ENCODE data around the gene GEMIN7. TPM values are rescaled to one million over a fixed set of nuclear protein-coding genes. Genes with fewer than 3 reads are reported as not detected.
A peak's percentile ranks its signal among the peaks of the same experiment; 100 is the strongest.

The GEMIN7 gene
- total RNA-seq, 1 experiment from 2014 or later: 46.0 TPM

DNA sequence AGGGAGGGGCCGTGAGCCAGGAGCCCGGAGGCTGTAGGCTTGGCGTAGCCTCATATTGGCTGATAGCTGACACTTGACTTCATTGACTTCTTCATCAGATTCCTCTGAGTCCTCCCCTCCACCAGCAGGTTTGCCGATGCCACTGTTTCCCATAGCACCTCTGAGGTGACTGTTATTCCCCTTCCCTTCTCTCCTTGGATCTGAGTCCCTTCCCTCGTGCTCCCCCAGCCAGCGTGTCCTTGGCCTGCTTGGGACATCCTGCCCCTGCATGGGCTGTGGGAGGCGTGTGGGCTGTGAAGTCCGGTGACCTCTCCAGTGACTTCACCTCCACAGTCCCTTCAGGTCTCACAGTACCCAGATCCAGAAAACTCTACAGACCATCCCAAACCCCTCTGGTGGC, 22.7 kb downstream of the GEMIN7 start:
- H2BK12ac ChIP-seq (ENCODE audit: insufficient read length, low read depth, low read length): no peak overlapping the region
- H2BK120ac ChIP-seq (ENCODE audit: low read depth, low read length, poor library complexity, severe bottlenecking): no peak overlapping the region
- H4K20me1 ChIP-seq (ENCODE audit: control insufficient read depth, insufficient read depth, insufficient read length): no peaks in the 10 kb centered on the region
- WGBS (ENCODE audit: extremely low coverage, insufficient read length, low lambda C conversion rate): no CpG with 5 or more reads among the region's 8 CpGs
- H2BK5ac ChIP-seq (ENCODE audit: insufficient read length, low read length): no peak overlapping the region
- H3T11ph ChIP-seq (ENCODE audit: low read length): no peak overlapping the region
- H3K79me2 ChIP-seq (ENCODE audit: insufficient read depth, low read length): peaks cover 37% of the 10 kb centered on the region
- no peak overlapping the region for H2BK15ac ChIP-seq (ENCODE audit: low read depth, low read length)
- no peaks in the 10 kb centered on the region for H3K79me1 ChIP-seq (ENCODE audit: insufficient read depth, low read depth, low read length, poor library complexity, severe bottlenecking)
- no peak overlapping the region for H3K27ac ChIP-seq (ENCODE audit: insufficient read length, low read depth, low read length)
- no peak for DNase-seq
- no peaks in the 10 kb centered on the region for H3K27me3 ChIP-seq (ENCODE audit: insufficient read depth, low read length)
- no peak overlapping the region for H3K56ac ChIP-seq (ENCODE audit: insufficient read length, low read depth, low read length)
- no peak overlapping the region for H3K9ac ChIP-seq (ENCODE audit: extremely low read depth, insufficient read length, low read length)
- H3K9me3 ChIP-seq (ENCODE audit: control insufficient read depth, low read depth, low read length): no peaks in the 10 kb centered on the region
- H3K14ac ChIP-seq (ENCODE audit: insufficient read depth, low read length): no peak overlapping the region
- H3K4me2 ChIP-seq (ENCODE audit: insufficient read depth, insufficient read length, low read length): no peak overlapping the region
- H3K4me3 Mint-ChIP-seq: peak overlapping the region in 1 of 2 experiments; percentile 39; a peak in 1 of 5 replicates
- no peak overlapping the region for H3K18ac ChIP-seq (ENCODE audit: insufficient read length, low read depth, low read length)
- no peak overlapping the region for H4K5ac ChIP-seq (ENCODE audit: insufficient read length, low read depth, low read length)
- no peak for TF ChIP-seq CTCF (conservative IDR thresholded peaks at IDR 0.05)
- H3K9me3 Mint-ChIP-seq: no peaks in the 10 kb centered on the region; a peak in 1 of 5 replicates
- H3K23me2 ChIP-seq (ENCODE audit: insufficient read length, low read depth, low read length, poor library complexity, severe bottlenecking): no peaks in the 10 kb centered on the region
- H2AK5ac ChIP-seq (ENCODE audit: insufficient read length, low read length): no peak overlapping the region
- H2AFZ ChIP-seq (ENCODE audit: low read length): no peak overlapping the region
- peaks cover 0 to 6% (median 4%) of the 10 kb centered on the region in 3 experiments; a peak in 3 of 7 replicates for H3K36me3 Mint-ChIP-seq (ENCODE audit: insufficient read depth in 1 of 3, low read depth in 3 of 3)
- no peak overlapping the region for H3K4ac ChIP-seq (ENCODE audit: low read depth, low read length)
- no peak overlapping the region for H3K23ac ChIP-seq (ENCODE audit: insufficient read length, low read depth, low read length)
- H3K4me1 Mint-ChIP-seq: peaks cover 75 to 82% of the 10 kb centered on the region in 2 experiments
- no peak overlapping the region for H2BK20ac ChIP-seq (ENCODE audit: low read depth, low read length, poor library complexity, severe bottlenecking)
- no peaks in the 10 kb centered on the region; the same call in 1 of the 2 replicates for H3K4me1 ChIP-seq (ENCODE audit: insufficient read depth, low read length)
- H4K8ac ChIP-seq (replicated peaks; ENCODE audit: insufficient read length, low read depth, low read length): no peak overlapping the region
- no peaks in the 10 kb centered on the region for H3K27me3 Mint-ChIP-seq (ENCODE audit: low read depth)
- peak overlapping the region; percentile 41 to 81 (median 70); a peak in 4 of 7 replicates for H3K27ac Mint-ChIP-seq
- no peak overlapping the region for H4K91ac ChIP-seq (ENCODE audit: insufficient read length, low read depth, low read length)

Measured in H9 (cell line).